Glomerular visceral epithelial cell (primary cell): ENCODE measurements around the gene NANOS2.
"Not testable (repeated sequence)": the region's sequence is repeated elsewhere in the genome, so short reads cannot be mapped to it uniquely, and the experiment has no call there.

Experiments
- DNase-seq: peaks from one replicate; pipeline ENCODE4 v3.0.0-alpha.2; 2016; ENCODE audit errors: extremely low spot score

The NANOS2 gene

DNA sequence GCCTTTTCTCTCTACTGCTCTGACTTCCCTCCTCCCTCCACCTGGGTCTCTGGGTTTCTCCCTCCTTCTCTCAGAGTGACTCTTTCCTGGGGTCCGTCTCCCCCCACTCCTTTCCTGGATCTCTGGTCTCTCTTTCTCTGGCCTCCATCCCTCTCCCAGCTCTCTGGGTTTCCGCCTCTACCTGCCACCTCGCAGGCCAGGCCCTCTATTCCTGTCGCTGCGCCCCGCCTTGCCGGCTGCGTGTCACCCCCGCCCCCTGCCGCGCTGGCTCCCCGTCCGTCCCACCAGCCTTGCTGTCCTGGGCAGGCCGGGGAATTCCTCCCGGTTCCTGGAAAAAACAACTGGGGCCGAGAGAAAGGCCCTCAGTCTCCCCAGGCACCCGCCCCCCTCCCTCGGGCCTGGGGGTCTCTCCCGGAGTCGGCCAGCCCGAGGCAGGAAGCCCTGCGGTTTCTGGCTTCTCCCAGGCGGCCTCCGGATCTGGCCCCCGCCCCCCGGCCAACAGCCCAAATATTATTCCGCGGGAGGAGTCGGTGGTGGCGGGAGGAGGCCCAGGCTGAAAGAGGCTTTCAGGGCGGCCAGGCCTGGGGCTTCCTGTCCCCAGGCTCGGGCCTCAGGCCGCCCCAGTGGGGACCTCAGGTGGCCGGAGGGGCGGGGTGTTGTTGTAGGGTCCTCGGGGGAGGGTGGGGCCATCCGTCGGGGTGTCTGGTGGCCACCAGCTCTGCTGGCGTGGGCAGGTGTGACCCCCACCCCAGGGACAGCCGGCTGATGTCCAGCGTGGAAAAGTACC, 38.0 kb downstream of the NANOS2 start:
- peak; percentile 75 for DNase-seq

DNA sequence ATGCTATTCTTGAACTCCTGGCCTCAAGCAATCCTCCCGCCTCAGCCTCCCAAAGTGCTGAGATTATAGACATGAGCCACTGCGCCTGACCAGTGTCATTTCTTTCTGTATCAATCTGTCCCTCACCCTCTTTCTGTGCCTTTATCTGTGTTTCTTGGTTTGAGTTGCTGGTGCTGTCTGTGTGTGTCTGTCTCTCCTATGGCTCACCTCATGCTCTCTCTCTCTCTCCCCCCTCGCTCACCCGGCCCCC, 38.5 kb downstream of the NANOS2 start:
- DNase-seq: no peak

DNA sequence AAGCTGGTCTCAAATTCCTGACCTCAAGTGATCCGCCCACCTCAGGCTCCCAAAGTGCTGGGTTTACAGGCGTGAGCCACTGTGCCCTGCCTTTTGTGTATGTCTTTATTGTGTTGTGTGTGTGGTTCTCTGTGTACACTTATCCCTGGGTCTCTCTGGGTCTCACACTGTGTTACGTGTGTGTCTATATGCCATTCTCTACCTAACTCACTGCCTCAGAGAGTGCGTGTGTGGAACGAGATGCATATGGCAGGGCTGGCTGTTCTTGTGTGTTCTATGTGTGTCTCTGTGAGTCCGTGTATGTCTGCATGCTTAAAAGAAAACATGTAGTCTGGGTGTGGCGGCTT, 40.0 kb downstream of the NANOS2 start:
- DNase-seq: no peak

DNA sequence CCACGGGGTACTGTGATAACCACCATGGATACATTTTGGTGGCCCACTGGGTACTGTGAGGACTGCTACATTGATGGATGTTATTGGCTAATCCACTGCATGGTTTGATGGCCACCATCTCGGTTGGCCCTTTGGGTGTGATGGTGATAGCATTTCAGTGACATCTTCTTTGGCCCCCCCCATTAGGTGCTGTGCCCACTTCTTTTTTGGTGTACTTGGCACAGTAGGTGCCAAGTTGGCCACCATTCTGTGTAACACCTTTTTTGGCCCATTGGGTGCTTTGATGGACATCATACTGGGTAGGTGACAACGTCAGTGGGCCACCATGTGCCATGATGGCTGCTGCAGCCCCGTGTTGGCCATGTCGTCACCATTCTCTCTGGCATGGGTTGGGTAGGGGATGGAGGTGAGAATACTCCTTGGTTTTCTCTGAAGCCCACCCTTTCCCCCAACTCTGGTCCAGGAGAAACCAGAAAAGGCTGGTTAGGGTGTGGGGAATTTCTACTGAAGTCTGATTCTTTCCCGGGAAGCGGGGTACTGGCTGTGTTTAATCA, 41.3 kb downstream of the NANOS2 start:
- DNase-seq: no peak

DNA sequence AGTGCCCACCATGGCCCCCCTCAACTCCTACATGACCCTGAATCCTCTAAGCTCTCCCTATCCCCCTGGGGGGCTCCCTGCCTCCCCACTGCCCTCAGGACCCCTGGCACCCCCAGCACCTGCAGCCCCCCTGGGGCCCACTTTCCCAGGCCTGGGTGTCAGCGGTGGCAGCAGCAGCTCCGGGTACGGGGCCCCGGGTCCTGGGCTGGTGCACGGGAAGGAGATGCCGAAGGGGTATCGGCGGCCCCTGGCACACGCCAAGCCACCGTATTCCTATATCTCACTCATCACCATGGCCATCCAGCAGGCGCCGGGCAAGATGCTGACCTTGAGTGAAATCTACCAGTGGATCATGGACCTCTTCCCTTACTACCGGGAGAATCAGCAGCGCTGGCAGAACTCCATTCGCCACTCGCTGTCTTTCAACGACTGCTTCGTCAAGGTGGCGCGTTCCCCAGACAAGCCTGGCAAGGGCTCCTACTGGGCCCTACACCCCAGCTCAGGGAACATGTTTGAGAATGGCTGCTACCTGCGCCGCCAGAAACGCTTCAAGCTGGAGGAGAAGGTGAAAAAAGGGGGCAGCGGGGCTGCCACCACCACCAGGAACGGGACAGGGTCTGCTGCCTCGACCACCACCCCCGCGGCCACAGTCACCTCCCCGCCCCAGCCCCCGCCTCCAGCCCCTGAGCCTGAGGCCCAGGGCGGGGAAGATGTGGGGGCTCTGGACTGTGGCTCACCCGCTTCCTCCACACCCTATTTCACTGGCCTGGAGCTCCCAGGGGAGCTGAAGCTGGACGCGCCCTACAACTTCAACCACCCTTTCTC, 42.3 kb downstream of the NANOS2 start:
- no peak for DNase-seq

DNA sequence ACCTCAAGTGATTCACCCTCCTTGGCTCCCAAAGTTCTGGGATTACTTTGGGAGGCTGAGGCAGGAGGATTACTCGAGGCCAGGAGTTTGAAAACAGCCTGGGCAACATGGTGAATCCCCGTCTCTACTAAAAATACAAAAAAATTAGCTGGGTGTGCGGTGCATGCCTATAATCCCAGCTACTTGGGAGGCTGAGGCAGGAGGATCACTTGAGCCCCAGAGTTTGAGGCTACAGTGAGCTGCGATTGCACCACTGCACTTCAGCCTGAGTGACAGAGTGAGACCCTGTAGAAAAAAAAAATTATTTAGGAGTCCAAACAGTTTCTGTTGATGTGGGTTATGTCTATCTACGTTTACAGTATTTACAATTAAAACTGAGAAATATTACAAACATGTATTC, 43.8 kb downstream of the NANOS2 start:
- no peak for DNase-seq

DNA sequence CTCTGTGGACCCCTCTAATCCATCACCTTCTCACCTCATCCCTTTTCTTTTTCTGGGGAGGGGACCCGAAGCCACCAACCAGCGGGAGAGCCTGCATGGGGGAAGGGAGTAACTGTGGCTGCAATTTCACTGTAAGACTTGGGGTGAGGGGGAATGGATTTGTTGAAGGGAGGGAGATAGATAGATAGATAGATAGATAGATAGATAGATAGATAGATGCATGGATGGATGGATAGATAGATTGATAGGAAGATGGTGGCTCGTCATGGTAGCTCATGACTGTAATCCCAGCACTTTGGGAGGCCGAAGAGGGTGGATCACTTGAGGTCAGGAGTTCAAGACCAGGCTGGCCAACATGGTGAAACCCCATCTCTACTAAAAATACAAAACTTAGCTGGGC, 47.3 kb downstream of the NANOS2 start:
- not testable (repeated sequence) for DNase-seq

DNA sequence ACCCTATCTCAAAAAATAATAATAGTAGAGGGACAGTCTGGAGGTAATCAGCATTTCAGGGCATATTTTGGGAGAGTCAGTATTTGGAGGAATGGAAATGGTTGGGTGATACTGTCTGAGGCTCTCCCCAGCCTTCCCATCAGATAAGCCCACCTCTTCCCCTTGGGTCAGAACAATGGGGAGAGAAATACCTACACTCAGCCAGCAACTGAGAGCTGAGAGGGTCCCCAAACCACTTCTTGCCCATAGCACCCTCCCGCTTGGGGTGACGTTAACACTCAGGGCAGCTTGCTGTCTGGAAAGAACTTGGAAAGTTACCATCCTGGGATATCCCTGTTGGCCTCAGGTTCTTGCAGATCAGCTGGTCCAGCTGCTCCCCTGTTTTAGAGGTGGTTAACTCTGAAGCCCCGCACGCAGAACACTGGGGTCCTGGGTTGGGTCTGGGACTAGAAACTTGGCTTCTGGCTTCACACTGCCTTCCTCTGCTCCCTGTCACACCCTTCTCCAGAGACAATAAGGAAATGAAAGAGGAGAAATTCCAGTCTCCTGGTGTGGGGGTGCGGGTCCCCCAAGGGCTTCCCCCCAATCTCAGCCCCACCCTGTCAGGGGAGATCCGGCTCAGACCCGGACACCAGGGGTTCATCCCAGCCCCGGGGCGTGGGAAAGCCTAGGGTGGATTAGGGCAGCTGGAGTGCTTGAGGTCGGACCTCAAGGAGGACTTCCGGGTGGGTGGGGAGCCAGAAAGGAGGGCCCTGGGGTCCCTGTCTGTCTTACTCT, 48.0 kb downstream of the NANOS2 start:
- no peak for DNase-seq

DNA sequence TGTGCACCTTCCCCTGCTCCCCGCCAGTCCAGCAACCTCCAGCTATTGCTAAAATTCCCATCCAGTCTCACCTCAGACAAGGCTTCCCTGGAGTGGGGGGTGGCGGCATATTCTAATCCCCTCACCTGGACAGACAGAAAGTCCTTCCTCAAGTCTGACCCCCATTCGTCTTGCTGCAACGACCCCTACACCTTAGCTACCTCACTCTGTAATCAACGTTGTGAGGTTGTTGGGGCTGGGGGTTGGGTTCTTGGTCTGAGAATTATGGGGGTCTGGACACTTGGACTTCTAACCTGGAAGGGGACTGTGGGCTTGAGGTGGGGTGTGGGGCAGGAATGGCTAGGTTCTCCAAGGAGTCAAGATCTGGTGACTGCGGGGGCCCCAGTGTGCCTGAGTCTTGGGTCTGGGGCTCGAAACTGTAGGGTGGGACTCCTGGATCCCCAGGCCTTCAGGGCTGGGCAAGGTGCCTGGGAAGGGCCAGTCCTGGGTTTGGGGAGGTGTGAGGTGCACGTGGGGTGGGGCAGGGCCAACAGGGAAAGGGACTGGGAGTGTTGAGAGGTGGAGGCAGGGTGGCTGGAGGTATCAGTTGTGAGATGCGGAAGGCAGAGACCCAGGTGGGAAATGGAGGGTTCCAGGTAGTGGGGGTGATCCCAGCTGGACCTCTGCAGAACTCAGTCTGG, 49.2 kb downstream of the NANOS2 start:
- DNase-seq: no peak

DNA sequence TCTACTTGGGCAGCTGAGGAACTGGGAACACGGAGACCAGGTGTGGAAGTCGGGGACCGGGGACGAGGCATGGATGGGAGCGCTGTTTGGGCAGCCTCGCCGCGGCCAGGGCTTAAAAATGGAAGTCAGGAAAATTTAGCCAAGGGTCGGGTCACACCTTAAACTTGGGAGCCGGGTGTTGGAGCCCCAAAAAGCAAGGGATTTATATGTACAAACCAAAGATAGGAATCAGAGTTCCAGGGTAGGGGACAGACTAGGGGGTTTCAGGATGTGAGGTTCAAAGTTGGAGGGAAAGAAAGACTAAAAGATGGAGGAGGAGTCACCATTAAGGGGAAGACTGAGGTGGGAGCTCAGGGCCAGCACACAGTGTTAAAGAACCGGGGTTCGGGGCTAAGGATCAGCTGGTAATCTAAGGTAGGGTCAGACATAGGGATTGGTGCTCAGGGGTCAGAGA, 49.9 kb downstream of the NANOS2 start:
- no peak for DNase-seq

DNA sequence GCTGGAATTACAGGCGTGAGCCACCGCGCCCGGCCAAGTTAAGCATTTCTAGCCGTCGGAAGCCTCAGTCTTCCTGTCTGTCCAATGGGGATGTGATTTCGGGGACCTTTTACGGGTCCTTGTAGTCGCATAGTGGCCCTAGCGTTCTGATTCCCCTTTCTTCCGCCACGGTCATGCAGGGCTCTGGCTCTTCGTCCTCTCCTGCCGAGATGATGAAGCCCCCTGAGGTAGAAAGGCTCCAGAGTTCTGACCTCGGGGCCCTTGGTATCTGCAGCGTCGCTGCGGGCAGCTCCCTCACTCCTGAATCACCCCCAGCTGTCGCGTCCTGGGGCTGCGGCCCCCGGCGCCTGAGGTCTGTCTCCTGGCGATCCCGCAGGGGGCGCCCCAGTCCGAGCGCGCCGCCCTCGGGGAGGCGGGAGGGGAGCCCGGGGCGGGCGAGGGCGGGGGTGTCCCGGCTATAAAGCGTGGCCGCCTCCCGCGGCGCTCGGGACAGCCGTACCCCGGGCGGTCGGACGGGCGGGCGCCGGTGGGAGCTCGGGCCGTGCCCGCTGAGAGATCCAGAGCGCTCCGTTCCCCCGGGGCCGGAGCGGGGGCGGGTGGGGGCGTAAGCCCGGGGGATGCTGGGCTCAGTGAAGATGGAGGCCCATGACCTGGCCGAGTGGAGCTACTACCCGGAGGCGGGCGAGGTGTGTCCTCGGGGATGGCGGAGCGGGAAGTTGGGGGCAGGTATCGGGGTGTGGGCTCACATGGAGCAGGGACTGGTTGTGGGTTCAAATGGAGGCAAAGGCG, 50.5 kb downstream of the NANOS2 start, which contains the start of gene FOXA3:
TSS of gene FOXA3 (plus strand) at position 487 of the 789 bp plus-strand sequence. CDS start at position 618, 131 bp downstream.
- DNase-seq: peak; percentile 69

DNA sequence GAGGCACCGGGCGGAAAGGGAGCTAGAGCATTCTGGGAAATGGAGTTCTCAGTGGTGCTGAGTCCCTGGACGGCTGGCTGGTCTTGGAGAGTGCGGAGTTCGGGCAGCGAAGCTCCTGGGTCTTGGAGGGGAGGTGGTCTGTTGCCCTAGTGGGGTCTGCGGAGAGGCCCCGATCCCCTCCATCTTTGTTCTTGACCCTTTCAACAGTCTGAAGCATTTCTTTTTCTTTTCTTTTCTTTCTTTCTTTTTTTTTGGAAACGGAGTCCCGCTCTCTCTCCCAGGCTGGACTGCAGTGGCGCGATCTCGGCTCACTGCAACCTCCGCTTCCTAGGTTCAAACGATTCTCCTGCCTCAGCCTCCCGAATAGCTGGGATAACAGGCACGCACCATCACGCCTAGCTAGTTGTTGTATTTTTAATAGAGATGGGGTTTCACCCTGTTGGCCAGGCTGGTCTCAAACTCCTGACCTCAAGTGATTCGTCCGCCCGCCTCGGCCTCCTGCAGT, 51.2 kb downstream of the NANOS2 start:
- no peak for DNase-seq
